ENCODE results near the gene AGFG1.
A peak's percentile ranks its signal among the peaks of the same experiment; 100 is the strongest.

AGFG1 gene

DNA sequence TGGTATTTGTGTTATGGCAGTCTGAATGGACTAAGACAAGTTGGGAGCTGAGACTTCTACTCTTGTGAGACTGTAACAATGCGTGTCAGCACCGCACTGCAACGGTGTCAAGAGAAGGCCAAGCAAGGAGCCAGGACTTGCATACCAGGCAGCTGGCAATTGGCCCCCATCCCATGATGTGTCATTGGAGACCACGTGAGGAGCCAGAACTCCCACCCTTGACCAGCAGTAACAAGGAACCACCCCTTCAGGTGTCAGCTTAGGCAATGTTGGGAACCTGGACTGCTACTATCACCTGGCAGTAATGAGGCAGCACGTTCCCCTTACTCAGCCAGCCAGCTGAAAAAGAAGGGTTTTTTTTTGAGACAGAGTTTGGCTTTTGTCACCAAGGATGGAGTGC, 32.7 kb upstream of the AGFG1 start:
- no peak for DNase-seq (ENCODE audit: low read depth)
- H3K4me3 ChIP-seq (ENCODE audit: low read length): no peak overlapping the region
- TF ChIP-seq, protein P1, sequence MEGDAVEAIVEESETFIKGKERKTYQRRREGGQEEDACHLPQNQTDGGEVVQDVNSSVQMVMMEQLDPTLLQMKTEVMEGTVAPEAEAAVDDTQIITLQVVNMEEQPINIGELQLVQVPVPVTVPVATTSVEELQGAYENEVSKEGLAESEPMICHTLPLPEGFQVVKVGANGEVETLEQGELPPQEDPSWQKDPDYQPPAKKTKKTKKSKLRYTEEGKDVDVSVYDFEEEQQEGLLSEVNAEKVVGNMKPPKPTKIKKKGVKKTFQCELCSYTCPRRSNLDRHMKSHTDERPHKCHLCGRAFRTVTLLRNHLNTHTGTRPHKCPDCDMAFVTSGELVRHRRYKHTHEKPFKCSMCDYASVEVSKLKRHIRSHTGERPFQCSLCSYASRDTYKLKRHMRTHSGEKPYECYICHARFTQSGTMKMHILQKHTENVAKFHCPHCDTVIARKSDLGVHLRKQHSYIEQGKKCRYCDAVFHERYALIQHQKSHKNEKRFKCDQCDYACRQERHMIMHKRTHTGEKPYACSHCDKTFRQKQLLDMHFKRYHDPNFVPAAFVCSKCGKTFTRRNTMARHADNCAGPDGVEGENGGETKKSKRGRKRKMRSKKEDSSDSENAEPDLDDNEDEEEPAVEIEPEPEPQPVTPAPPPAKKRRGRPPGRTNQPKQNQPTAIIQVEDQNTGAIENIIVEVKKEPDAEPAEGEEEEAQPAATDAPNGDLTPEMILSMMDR (conservative IDR thresholded peaks at IDR 0.05; ENCODE audit: low read length): no peak

DNA sequence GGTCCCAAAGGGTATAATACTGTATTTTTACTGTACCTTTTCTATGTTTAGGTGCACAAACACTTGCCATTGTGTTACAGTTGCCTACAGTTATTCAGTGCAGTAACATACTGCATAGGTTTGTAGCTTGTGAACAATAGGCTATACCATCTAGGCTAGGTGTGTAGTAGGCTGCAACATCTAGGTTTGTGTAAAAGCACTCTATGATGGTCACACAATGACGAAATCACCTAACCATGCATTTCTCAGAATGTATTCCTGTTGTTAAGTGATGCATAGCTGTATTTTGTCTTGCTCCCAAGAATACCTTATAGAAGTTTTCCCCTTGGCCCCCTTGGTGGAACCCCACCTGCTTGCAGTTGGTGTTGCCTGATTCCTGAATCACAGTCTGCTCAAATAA, 29.3 kb upstream of the AGFG1 start:
- DNase-seq (ENCODE audit: low read depth): no peak
- TF ChIP-seq, protein P1 (conservative IDR thresholded peaks at IDR 0.05; ENCODE audit: low read length): no peak
- no peak overlapping the region for H3K4me3 ChIP-seq (ENCODE audit: low read length)

DNA sequence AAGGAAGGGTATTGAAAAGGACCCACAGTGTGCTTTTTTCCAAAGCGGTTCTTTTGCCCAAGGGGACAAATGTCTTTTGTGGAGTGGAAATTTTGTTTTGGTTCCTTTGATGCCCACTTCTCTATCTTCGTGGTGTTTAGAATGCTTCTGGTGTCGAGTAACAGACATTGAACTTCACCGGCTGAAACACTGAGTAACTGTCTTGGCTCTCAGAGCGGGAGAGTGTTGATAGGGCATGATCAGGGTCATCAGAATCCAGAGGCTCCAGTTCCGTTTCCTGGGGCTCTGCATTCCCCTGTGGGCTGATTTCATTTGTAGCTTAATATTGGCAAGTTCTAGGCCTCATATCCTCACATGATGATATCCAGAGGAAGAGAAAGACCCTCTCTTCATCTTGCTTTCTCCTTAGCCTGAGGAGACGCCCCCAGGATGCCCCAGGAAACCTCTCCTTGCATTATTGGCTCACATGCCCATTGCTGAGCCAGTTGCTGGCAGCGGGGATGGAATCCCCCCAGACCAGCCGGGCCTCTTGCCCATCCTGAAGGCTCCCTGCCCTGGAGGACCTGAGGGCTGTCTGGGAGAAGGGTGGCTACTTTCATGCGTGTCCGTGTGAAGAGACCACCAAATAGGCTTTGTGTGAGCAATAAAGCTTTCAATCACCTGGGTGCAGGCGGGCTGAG, 27.9 kb upstream of the AGFG1 start:
- DNase-seq (ENCODE audit: low read depth): no peak
- H3K4me3 ChIP-seq (ENCODE audit: low read length): no peak overlapping the region
- TF ChIP-seq, protein P1 (conservative IDR thresholded peaks at IDR 0.05; ENCODE audit: low read length): no peak

DNA sequence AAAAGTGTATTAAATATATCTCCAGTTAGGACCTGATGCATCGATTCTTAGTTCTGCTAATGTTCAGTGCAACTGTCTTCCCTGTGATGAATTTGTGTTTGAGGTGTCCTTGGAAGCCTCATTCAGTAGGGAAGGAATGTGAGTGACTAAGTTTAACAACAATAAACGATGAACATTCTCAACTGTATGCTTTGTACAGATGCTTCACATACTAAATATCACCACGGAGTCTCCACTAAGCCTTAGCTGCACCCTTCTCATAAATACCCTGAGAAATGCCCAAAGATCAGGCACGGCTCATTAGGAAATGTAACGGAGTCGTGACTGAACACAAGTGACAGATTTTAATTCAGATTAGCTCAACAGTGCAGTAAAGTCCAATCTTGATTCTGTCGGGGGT, 24.4 kb upstream of the AGFG1 start:
- peak; percentile 70 for DNase-seq (ENCODE audit: low read depth)
- peak overlapping the region; percentile 5; the same call in 1 of the 2 replicates for H3K4me3 ChIP-seq (ENCODE audit: low read length)
- TF ChIP-seq, protein P1 (conservative IDR thresholded peaks at IDR 0.05; ENCODE audit: low read length): no peak

DNA sequence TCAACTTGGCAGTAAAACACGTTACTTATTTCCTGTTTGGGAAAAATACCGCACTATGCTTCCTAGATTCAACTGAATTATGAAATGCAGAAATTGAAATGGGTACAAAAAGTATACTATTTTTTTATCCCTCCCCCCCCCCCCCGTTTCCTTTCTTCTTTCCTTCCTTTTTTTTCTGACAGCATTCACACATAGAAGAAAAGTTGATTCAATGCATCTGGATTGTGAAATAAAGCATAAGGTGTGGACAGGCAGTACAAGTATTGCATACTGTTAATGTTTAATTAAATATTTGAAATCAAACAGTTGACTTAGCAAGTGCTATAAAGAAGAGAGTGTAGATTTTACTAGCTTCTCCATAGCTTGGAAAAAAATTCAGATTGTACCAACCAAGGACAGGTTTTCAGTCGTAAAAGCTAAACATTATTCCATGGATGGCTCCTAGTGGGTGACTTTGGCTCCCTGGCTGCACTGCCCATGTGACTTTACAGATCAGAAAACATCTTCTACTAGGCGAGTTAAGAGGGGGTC, 21.6 kb upstream of the AGFG1 start:
- no peak for DNase-seq (ENCODE audit: low read depth)
- TF ChIP-seq, protein P1 (conservative IDR thresholded peaks at IDR 0.05; ENCODE audit: low read length): no peak

DNA sequence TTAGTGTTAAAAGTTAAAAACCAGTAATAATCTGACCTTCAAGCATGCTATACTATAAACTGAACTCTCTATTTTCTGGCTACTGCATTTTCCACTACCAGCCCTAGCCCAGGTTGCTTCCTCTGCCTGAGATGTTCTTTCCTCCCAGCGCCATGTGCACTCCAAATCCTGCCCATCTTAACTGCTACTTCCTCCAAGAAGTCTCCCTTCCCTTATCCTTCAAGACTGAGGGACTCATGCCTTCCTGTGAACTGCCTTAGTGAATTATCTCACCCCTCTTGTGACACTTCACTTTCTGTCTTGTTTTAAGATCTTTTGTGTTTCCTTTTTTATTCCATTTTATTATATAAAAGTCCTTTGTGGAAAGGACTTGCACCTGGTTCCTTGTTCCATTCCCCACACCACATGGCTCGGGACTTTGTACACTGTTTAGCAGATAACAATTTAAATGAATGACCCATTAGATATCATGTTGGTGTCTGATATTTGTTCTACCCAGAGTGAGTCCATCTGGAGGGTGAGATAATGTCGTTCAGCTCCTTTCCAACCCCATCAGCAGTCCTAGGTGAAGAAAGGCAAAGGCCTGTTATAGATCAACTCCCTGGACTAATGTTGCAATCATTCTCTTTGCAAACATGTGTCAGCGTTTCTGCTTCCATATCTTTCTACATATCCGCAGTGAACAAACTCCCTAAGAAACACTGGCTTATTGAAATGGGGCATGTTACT, 20.9 kb upstream of the AGFG1 start:
- peak; percentile 63 for DNase-seq (ENCODE audit: low read depth)
- H3K4me3 ChIP-seq (ENCODE audit: low read length): no peak overlapping the region
- TF ChIP-seq, protein P1 (conservative IDR thresholded peaks at IDR 0.05; ENCODE audit: low read length): no peak

More for the DNA sequence above, 21.6 kb upstream of the AGFG1 start:
- no peak overlapping the region for H3K4me3 ChIP-seq (ENCODE audit: low read length)

DNA sequence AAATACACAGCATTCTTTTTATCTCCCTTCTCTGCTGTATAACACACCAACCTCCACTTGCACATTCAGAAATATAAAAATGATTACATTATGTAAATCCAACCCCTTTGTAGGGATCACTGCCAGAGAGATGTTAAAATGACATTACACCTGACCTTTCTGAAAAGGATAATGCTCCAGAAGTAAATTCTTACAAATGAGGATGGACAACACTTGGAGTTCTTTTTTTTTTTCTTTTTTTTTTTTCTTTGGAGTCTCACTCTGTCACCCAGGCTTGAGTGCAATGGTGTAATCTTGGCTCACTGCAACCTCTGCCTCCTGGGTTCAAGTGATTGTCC, 20.3 kb upstream of the AGFG1 start:
- DNase-seq (ENCODE audit: low read depth): no peak
- H3K4me3 ChIP-seq (ENCODE audit: low read length): no peak overlapping the region
- TF ChIP-seq, protein P1 (conservative IDR thresholded peaks at IDR 0.05; ENCODE audit: low read length): no peak
